Immature natural killer cell (primary cell): Measurements from ENCODE around the gene CR1L. TPM values are rescaled to one million over a fixed set of nuclear protein-coding genes. Genes with fewer than 3 reads are reported as not detected.
"Not testable (repeated sequence)": the region's sequence is repeated elsewhere in the genome, so short reads cannot be mapped to it uniquely, and the experiment has no call there.

Experiments used
- DNase-seq, 3 donors: peaks; one replicate each; pipeline ENCODE4 v3.0.0; 2022; ENCODE audit warnings: mixed read lengths in 1 of 3
- H3K27ac Mint-ChIP-seq, 6 donors: one replicate each; pipeline ENCODE4 v1.8.0; 2020; ENCODE audit warnings: mixed read lengths in 6 of 6, mild to moderate bottlenecking in 5 of 6, inconsistent platforms in 4 of 6, moderate library complexity in 3 of 6
- H3K27me3 Mint-ChIP-seq, 3 donors: one replicate each; pipeline ENCODE4 v1.8.0; 2020 to 2021; ENCODE audit warnings: low read depth in 3 of 3, mild to moderate bottlenecking in 3 of 3, mixed read lengths in 3 of 3, moderate library complexity in 3 of 3, inconsistent platforms in 1 of 3
- H3K36me3 Mint-ChIP-seq, 3 donors: one replicate each; pipeline ENCODE4 v1.8.0; 2020; ENCODE audit warnings: mixed read lengths in 3 of 3, inconsistent platforms in 2 of 3, mild to moderate bottlenecking in 2 of 3
- H3K4me1 Mint-ChIP-seq, 2 donors: one replicate each; pipeline ENCODE4 v1.8.0; 2020; ENCODE audit warnings: inconsistent platforms in 2 of 2, mild to moderate bottlenecking in 2 of 2, mixed read lengths in 2 of 2, moderate library complexity in 1 of 2
- H3K4me3 Mint-ChIP-seq, 5 donors: one replicate each; pipeline ENCODE4 v1.8.0; 2020; ENCODE audit warnings: mild to moderate bottlenecking in 5 of 5, mixed read lengths in 5 of 5, inconsistent platforms in 3 of 5, moderate library complexity in 3 of 5
- H3K9me3 Mint-ChIP-seq, 6 donors: one replicate each; pipeline ENCODE4 v1.8.0; 2020; ENCODE audit warnings: mild to moderate bottlenecking in 6 of 6, mixed read lengths in 6 of 6, inconsistent platforms in 4 of 6, moderate library complexity in 3 of 6
- polyA plus RNA-seq, 3 donors: library from polyadenylated mRNA; unstranded; fragments of 300-500 nt; fragmentation: Illumina TruSeq; gene quantifications; one replicate each; pipeline ENCODE4 v1.2.3, GENCODE V29; 2021

The CR1L gene
- polyA plus RNA-seq, 3 donors from 2014 or later, result 0.60 TPM; not detected in 2

DNA sequence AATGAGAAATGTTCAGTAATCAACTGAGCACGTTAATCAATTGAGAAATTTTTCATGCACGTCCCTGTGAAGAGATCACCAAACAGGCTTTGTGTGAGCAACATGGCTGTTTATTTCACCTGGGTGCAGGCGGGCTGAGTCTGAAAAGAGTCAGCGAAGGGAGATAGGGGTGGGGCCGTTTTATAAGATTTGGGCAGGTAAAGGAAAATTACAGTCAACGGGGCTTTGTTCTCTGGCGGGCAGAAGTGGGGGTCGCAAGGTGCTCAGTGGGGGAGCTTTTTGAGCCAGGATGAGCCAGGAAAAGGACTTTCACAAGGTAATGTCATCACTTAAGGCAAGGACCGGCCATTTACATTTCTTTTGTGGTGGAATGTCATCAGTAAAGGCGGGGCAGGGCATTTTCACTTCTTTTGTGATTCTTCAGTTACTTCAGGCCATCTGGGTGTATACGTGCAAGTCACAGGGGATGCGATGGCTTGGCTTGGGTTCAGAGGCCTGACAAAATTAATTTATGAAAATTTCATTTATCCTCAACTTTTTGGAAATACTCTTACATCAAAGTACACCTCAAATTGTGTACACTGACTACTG is 11.1 kb upstream of the CR1L start:
- not testable (repeated sequence) for H3K27me3 Mint-ChIP-seq, H3K4me1 Mint-ChIP-seq, DNase-seq, H3K27ac Mint-ChIP-seq, H3K9me3 Mint-ChIP-seq, H3K4me3 Mint-ChIP-seq, H3K36me3 Mint-ChIP-seq

DNA sequence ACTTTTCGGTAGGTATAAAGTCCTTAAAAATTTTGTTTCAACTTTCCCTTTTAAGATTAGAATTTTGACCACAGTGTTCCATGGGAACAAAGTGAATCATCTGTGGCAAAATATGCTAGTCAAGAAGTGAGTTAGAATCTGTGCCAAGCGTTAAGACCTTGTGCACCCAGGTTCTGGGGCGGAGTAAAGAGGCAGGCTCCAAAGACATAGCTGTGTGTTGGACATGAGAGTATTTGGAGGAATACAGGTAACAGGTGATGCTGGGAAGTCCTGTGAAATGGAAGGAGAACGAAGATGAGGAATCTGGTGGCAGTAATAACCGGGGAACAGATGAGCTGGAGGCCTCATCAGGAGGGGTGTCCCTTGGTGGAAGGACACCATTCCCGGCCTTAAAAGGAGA is 10.6 kb upstream of the CR1L start:
- not testable (repeated sequence) for H3K27ac Mint-ChIP-seq, H3K4me3 Mint-ChIP-seq, H3K36me3 Mint-ChIP-seq, H3K9me3 Mint-ChIP-seq, H3K4me1 Mint-ChIP-seq, DNase-seq, H3K27me3 Mint-ChIP-seq

DNA sequence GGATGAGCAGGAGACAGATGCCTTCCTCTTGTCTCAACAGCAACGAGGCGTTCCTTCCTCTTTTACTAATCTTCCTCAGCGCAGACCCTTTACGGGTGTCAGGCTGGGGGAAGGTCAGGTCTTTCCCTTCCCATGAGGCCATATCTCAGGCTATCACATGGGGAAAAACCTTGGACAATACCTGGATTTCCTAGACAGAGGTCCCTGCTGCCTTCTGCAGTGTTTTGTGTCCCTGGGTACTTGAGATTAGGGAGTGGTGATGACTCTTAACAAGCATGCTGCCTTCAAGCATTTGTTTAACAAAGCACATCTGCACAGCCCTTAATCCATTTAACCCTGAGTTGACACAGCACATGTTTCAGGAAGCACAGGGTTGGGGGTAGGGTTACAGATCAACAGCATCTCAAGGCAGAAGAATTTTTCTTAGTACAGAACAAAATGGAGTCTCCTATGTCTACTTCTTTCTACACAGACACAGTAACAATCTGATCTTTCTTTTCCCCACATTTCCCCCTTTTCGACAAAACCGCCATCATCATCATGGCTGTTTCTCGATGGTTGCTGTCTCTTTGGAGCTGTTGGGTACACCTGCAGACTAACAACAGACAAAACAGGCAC is 9.3 kb upstream of the CR1L start:
- not testable (repeated sequence) for H3K9me3 Mint-ChIP-seq, H3K36me3 Mint-ChIP-seq, H3K4me1 Mint-ChIP-seq, H3K27ac Mint-ChIP-seq, H3K4me3 Mint-ChIP-seq, DNase-seq
- H3K27me3 Mint-ChIP-seq, result peaks cover 0 to 13% (median 2%) of the 10 kb centered on the region in 3 donors

DNA sequence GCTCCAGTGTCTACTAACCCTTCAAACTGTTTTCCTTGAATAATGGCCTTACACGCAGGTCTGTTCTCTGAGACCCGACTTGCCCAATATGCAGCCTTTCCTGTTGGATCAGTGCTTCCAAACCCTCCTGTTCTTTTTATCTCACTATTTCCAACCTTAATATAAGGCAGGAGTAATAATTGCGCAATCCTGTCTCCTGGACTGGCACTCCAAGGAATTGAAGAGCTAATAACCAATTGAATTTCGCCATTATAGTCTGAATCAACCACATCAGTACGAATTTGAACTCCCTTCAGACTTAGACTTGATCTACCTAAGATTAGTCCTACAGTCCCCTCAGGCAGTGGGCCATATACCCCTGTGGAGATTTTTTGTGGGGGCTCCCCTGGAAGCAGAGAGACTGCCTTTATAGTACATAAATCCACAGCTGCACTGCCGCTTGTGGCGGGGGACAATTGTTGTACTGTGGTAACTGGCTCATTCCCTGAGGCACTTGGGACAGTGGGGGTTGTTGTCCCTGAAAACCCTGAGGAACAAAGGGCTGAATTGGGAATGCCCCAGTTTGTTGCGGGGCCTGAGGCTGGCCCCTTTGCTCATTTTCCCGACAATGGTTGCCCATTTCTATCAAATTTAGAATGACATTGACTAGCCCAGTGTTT is 6.3 kb upstream of the CR1L start:
- H3K4me1 Mint-ChIP-seq, H3K9me3 Mint-ChIP-seq, H3K27ac Mint-ChIP-seq, H3K36me3 Mint-ChIP-seq, H3K4me3 Mint-ChIP-seq, DNase-seq: not testable (repeated sequence)
- H3K27me3 Mint-ChIP-seq, result peaks cover 0 to 12% (median 3%) of the 10 kb centered on the region in 3 donors

DNA sequence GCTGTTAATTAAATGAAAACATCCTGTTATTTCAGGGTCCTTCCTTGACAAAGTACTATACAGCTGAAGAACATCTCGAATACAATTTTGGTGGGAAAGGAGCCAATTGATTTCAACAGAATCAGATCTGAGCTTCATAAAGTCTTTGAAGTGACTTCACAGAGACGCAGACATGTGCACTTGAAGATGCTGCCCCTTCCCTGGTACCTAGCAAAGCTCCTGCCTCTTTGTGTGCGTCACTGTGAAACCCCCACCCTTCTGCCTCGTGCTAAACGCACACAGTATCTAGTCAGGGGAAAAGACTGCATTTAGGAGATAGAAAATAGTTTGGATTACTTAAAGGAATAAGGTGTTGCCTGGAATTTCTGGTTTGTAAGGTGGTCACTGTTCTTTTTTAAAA is 5.6 kb upstream of the CR1L start:
- H3K9me3 Mint-ChIP-seq, DNase-seq, H3K36me3 Mint-ChIP-seq, H3K4me3 Mint-ChIP-seq, H3K4me1 Mint-ChIP-seq, H3K27ac Mint-ChIP-seq: not testable (repeated sequence)
- peaks cover 2 to 15% (median 3%) of the 10 kb centered on the region in 3 donors for H3K27me3 Mint-ChIP-seq

DNA sequence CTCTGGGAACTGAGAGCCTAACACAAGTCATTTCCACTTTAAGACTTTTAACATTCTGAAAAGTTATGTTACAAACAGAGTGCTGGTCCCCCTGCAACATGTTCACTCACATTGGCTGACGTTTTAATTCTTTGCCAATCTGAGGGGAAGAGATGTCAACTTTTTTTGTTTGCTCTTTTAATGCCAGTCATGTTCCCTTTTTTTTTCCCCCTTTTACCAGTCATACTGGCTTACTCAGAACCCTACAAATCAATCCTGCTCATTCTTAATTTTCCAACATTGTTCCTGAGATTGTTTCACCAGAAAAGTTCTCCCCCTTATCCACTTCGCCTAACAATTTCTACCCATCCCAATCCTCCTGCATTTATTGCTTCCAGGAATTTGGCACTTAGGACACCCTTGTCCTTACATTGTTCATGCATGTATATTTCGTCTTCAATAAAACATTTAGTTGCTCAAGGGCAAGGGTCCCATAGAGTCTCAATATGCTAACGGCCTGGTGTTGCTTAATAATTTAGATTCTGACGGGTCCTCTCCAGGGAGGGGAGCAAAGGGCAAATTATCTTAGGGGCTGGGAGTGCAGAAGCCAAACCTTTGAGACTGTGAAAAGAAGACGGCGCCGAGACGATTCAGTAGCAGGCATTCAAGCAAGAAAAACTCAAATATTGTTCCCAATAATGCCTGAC is 624 bp upstream of the CR1L start:
- no peaks in the 10 kb centered on the region for H3K36me3 Mint-ChIP-seq
- no peaks in the 10 kb centered on the region for H3K9me3 Mint-ChIP-seq
- peaks cover 9 to 15% of the 10 kb centered on the region in 2 donors for H3K4me1 Mint-ChIP-seq
- H3K4me3 Mint-ChIP-seq, result peak overlapping the region; percentile 56 to 88 (median 80)
- peak overlapping the region in 1 of 6 donors; percentile 65 for H3K27ac Mint-ChIP-seq
- peaks cover 5 to 20% (median 13%) of the 10 kb centered on the region in 3 donors for H3K27me3 Mint-ChIP-seq
- DNase-seq, result no peak

DNA sequence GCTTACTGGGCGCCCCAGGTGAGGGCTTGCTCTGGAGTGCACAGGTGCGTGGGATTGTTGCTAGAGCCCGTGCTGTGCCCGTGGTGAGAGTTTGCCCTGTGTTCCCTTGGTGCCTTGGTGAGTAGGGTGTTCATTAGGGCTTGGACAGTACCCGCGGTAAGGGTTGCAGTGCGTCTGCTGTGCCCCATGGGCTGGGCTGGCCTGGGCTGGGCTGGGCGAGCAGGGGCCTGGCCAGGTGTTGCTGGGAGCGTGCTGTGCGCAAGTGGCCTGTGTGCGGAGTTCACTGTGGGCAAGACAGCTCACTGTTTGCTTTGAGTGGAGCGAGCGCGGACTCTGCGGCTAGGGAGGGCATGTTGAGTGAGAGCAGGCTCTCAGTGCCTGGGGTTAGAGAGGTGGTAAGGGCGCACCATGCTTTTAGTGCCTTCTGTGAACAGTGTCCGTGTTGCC is 725 bp downstream of the CR1L start:
- no peak overlapping the region for H3K27ac Mint-ChIP-seq
- peaks cover 9 to 15% of the 10 kb centered on the region in 2 donors for H3K4me1 Mint-ChIP-seq
- DNase-seq, result no peak
- peaks cover 5 to 19% (median 13%) of the 10 kb centered on the region in 3 donors for H3K27me3 Mint-ChIP-seq
- no peaks in the 10 kb centered on the region for H3K9me3 Mint-ChIP-seq
- no peaks in the 10 kb centered on the region for H3K36me3 Mint-ChIP-seq
- H3K4me3 Mint-ChIP-seq, result peak overlapping the region; percentile 56 to 88 (median 75)

DNA sequence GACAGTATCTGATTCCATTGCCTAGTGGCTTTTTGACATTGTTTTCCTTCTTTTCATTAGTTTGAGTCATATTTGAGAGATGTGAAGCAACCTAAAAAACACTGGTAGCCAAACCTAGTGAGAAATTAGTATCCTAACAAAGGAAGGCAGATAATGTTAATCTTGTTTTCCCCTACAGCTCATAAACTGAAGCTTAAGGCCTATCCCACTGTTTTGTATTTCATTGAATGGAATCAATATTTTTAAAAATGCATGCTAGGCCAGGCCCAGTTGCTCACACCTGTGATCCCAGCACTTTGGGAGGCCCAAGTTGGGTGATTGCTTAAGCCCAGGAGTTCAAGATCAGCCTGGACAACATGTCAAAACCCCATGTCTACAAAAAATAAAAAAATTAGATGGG is 1.2 kb downstream of the CR1L start:
- H3K4me3 Mint-ChIP-seq, result peak overlapping the region; percentile 38 to 88 (median 63)
- H3K36me3 Mint-ChIP-seq, result no peaks in the 10 kb centered on the region
- peaks cover 9 to 15% of the 10 kb centered on the region in 2 donors for H3K4me1 Mint-ChIP-seq
- peaks cover 4 to 19% (median 13%) of the 10 kb centered on the region in 3 donors for H3K27me3 Mint-ChIP-seq
- no peak overlapping the region for H3K27ac Mint-ChIP-seq
- H3K9me3 Mint-ChIP-seq, result no peaks in the 10 kb centered on the region
- DNase-seq, result peak in 1 of 3 donors; percentile 4

DNA sequence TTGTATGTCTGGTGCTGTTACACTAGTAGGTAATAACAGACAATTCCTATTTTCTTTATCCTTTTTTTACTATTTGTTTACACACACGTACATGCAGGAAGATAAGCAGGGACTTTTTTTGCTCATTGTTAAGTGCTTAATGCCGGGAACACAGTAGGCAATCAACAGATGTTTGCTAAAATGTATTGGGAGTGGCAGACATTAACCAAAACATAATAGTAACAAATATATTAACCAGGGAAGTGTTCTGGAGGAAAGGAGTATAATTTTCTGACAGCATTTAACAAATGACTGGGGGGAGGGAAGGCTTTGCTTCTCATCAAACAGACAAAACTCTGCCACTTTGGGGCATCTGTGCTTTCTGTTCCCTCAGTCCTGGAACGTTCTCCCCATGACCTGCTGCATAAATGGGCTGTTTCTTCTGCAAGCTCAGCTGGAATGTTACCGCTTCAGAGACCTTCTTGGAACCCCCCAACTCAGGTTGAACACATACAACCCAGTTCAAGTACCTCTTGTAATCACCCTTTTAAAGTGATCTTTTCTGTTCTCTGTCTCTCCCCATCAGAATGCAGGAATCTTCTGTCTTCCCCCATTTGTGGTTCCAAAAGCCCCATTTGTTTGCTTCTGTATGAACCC is 2.1 kb downstream of the CR1L start:
- Mint-ChIP-seq H3K36me3 (no peaks in the 10 kb centered on the region), H3K27ac (no peak overlapping the region), H3K27me3 (peaks cover 4 to 19% (median 13%) of the 10 kb centered on the region in 3 donors), H3K4me3 (no peak overlapping the region), H3K9me3 (no peaks in the 10 kb centered on the region), H3K4me1 (peaks cover 9 to 15% of the 10 kb centered on the region in 2 donors)
- no peak for DNase-seq

DNA sequence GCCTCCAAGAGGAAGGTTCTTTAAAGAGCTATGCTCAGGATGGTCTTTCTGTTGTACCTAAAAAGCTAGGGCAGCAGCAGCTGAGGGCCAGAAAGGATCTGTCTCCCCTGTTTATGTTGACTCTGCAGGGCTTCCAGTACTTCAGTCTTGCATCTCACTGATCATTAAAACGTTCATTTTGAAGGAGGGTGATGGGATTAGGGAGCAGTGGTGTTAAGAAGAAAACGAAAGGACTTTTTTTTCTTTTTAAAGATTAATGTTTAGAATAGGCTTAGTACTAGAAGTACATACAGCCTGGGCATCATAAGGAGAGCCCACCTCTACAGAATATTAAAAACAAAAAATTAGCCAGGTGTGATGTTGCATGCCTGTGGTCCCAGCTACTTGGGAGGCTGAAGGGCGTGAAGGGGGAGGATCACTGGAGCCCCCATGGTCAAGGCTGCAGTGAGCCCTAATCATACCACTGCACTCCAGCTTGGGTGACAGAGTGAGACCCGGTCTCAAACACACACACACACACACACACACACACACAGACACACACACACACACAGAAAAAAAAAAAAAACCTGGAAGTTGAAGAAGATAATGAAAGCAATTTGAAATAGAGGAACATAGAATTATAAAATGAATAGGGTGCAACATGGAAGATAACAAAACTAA is 2.9 kb downstream of the CR1L start:
- Mint-ChIP-seq H3K4me1 (peaks cover 9 to 15% of the 10 kb centered on the region in 2 donors), H3K4me3 (no peak overlapping the region), H3K36me3 (no peaks in the 10 kb centered on the region), H3K9me3 (no peaks in the 10 kb centered on the region), H3K27me3 (peaks cover 4 to 13% (median 13%) of the 10 kb centered on the region in 3 donors), H3K27ac (no peak overlapping the region)
- no peak for DNase-seq

DNA sequence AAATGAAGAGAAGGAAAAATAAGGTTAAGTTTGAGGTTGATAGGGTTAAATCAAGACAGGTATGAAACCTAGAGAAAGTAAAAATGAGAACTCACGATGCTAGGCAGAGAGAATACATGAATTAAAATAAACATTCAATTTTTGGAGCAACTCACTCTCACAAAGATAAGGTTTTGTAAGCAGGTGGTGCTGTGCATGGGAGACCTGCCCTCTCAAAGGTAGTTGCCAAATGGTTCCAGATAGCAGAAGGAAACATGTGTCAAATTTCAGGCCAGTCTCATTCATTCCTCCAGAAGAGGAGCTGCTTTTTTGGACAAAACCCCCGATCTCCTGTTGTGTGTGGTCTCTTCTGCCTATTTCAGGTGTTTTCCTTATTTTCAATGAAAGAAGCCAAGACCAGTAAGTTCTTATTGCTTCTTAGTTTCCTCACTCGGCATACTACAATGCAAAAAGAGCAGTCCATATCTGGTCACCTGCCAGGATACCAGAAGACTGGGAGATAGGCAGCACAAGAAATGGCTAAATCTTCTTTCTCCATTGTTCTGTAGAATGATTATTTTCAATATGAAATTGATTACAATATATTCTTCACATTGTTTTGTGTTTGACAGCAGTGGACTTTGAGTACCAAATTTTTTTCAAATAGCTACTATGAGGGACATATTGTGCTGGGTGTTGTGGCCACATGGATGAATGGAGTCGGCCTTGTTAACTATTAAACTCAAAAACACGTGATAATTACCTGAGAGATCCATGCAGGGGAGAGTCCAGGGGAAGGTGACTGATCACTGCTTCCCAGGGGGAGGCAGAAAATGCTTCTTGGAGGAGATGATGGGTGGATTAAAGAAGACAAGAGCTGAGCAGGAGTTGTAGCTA is 3.6 kb downstream of the CR1L start:
- H3K27me3 Mint-ChIP-seq, result peaks cover 4 to 13% (median 13%) of the 10 kb centered on the region in 3 donors
- H3K36me3 Mint-ChIP-seq, result no peaks in the 10 kb centered on the region
- H3K9me3 Mint-ChIP-seq, result no peaks in the 10 kb centered on the region
- H3K4me3 Mint-ChIP-seq, result no peak overlapping the region
- peaks cover 9 to 15% of the 10 kb centered on the region in 2 donors for H3K4me1 Mint-ChIP-seq
- no peak for DNase-seq
- no peak overlapping the region for H3K27ac Mint-ChIP-seq

DNA sequence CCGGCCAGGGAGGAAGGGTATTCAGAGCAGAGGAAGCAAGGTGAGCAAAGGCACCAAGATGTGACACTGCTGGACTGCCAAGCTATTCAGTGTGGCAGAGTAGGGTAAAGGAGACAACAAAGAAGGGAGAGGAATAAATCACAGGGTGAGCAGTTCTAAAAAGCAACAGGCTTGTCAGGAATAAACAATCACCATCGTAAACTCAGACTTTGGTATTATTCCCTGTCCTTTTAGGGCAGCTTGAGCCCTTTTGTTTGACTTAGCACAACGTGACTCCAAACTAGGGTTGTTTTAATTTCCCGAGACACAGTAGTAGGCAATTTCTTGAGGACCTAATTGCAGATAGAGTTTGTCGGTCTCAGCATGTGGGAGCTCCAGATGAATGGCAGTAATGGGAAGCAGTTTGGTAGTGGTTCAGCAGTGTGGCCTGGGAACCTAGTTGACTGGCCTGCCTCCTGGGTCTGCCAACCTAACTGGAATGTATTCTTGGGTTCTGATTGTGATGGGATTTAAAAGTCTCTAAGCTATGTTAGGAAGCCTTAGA is 4.3 kb downstream of the CR1L start:
- no peak overlapping the region for H3K27ac Mint-ChIP-seq
- no peak overlapping the region for H3K4me3 Mint-ChIP-seq
- H3K27me3 Mint-ChIP-seq, result peaks cover 5 to 12% (median 10%) of the 10 kb centered on the region in 3 donors
- DNase-seq, result no peak
- no peaks in the 10 kb centered on the region for H3K36me3 Mint-ChIP-seq
- H3K4me1 Mint-ChIP-seq, result peaks cover 6 to 9% of the 10 kb centered on the region in 2 donors
- no peaks in the 10 kb centered on the region for H3K9me3 Mint-ChIP-seq
